K562 (cell line): Measurements from ENCODE around the gene COL24A1. TPM values are rescaled to one million over a fixed set of nuclear protein-coding genes. Genes with fewer than 3 reads are reported as not detected.
"Not testable (repeated sequence)": the region's sequence is repeated elsewhere in the genome, so short reads cannot be mapped to it uniquely, and the experiment has no call there.

ENCODE experiments used
- ATAC-seq: fragments of 200-7000 bp; cut with Tn5 transposase; 3 replicates; pipeline ENCODE4 v1.9.1; 2020; ENCODE audit warnings: moderate library complexity
- BruUV-seq: library from RNA; stranded (reverse); fragments of 400-500 nt; replicated peaks from 2 replicates; lab custom pipeline; 2021; lab: Mats Ljungman, UMichigan
- CTCF ChIA-PET: fragments of 300-600 bp; formaldehyde crosslinking; extraction: SDS; loops from one replicate; lab custom pipeline; 2021; ENCODE audit warnings: low intra/inter-chr PET ratio; lab: Yijun Ruan, JAX
- POLR2A ChIA-PET: fragments of 300-600, 350-650 bp; sonication (Branson Sonifier 250); formaldehyde crosslinking; extraction: SDS; loops from one replicate; lab custom pipeline; 2021; ENCODE audit warnings: antibody characterized with exemption, inconsistent platforms; lab: Yijun Ruan, JAX
- DNase-seq, 4 experiments: peaks; one replicate each; pipeline versions ENCODE4 v3.0.0 to v3.0.0-alpha.2; 2011 to 2018; ENCODE audit warnings: low spot score in 3 of 4, mixed read lengths in 3 of 4; ENCODE audit errors: extremely low read depth in 1 of 4
- FAIRE-seq: peaks from 2 replicates; lab custom pipeline; 2011; peaks lifted over from hg19 to GRCh38; lab: Jason Lieb, UNC
- H2AFZ ChIP-seq: 2 replicates; pipeline ENCODE4 v1.6.0; 2011; ENCODE audit warnings: low read depth, low read length, control low read depth, inconsistent platforms
- H3K27ac ChIP-seq: fragments of 200-600 bp; 3 replicates; pipeline ENCODE4 v1.8.0; 2011; ENCODE audit warnings: low read depth, mild to moderate bottlenecking, control low read depth, inconsistent platforms, low read length, moderate library complexity, mixed read lengths; ENCODE audit errors: extremely low read depth
- H3K27me3 ChIP-seq, 2 experiments: fragments of 300-600 bp in 1 of 2; 2 replicates in 1 of 2; 3 replicates in 1 of 2; pipeline versions ENCODE4 v1.6.0 to v1.8.0; 2011; ENCODE audit warnings: inconsistent platforms in 2 of 2, low read length in 2 of 2, mild to moderate bottlenecking in 1 of 2, mixed read lengths in 1 of 2, moderate library complexity in 1 of 2; ENCODE audit not compliant: control insufficient read depth in 2 of 2, insufficient read depth in 2 of 2
- H3K36me3 ChIP-seq: fragments of 300-600 bp; 3 replicates; pipeline ENCODE4 v1.8.0; 2011; ENCODE audit warnings: mild to moderate bottlenecking, low read length, inconsistent platforms; ENCODE audit not compliant: control insufficient read depth, insufficient read depth
- H3K4me1 ChIP-seq, 2 experiments: fragments of 200-600 bp in 1 of 2; replicated peaks in 1 of 2; 2 replicates in 1 of 2; 3 replicates in 1 of 2; pipeline versions ENCODE4 v1.5.1 to v1.8.0; 2011; ENCODE audit warnings: inconsistent platforms in 2 of 2, low read length in 2 of 2, mild to moderate bottlenecking in 1 of 2, mixed read lengths in 1 of 2, moderate library complexity in 1 of 2; ENCODE audit not compliant: control insufficient read depth in 2 of 2, insufficient read depth in 2 of 2
- H3K4me2 ChIP-seq: 2 replicates; pipeline ENCODE4 v1.6.1; 2011; ENCODE audit warnings: low read length, control low read depth, inconsistent platforms, mixed read lengths; ENCODE audit not compliant: insufficient read depth
- H3K4me3 ChIP-seq: fragments of 200-600 bp; sonication (generic), shearing (Covaris generic); 2 replicates; pipeline ENCODE4 v1.5.1; 2016; ENCODE audit warnings: control low read depth, inconsistent platforms
- H3K79me2 ChIP-seq: fragments of 200-600 bp; 3 replicates; pipeline ENCODE4 v1.8.0; 2011; ENCODE audit warnings: low read length, inconsistent platforms; ENCODE audit not compliant: control insufficient read depth, insufficient read depth
- H3K9ac ChIP-seq, 2 experiments: 2 replicates each; pipeline versions ENCODE4 v1.6.0 to v1.6.1; 2011; ENCODE audit warnings: low read depth in 2 of 2, low read length in 2 of 2, control low read depth in 1 of 2, inconsistent platforms in 1 of 2, mild to moderate bottlenecking in 1 of 2, mixed read lengths in 1 of 2; ENCODE audit not compliant: insufficient read depth in 1 of 2
- H3K9me1 ChIP-seq: one replicate; pipeline ENCODE4 v1.6.0; 2011; ENCODE audit warnings: inconsistent platforms, mild to moderate bottlenecking, low read length, moderate library complexity; ENCODE audit not compliant: control insufficient read depth, insufficient read depth
- H3K9me3 ChIP-seq: replicated peaks from 2 replicates; pipeline ENCODE4 v1.5.1; 2011; ENCODE audit warnings: low read depth, low read length, inconsistent platforms; ENCODE audit not compliant: control insufficient read depth, insufficient read depth
- H4K20me1 ChIP-seq: replicated peaks from 2 replicates; pipeline ENCODE4 v1.6.1; 2011; ENCODE audit warnings: low read length, inconsistent platforms, mixed read lengths; ENCODE audit not compliant: control insufficient read depth, insufficient read depth
- GTF2E2 ChIP-seq: fragments of 200-800 bp; sonication (Bioruptor generic); IDR thresholded peaks from 2 replicates; pipeline ENCODE4 v1.6.1; 2016; ENCODE audit warnings: missing genetic modification characterization, missing compliant biosample characterization
- HNRNPUL1 ChIP-seq: fragments of 200-400 bp; formaldehyde crosslinking; IDR thresholded peaks from 2 replicates; pipeline ENCODE4 v1.6.1; 2017; ENCODE audit warnings: low read length
- SAP30 ChIP-seq: fragments of 200-600 bp; sonication (generic); IDR thresholded peaks from 2 replicates; pipeline ENCODE4 v1.6.1; 2012; ENCODE audit warnings: borderline replicate concordance, low read depth, mild to moderate bottlenecking, moderate library complexity, low read length, control low read depth, inconsistent platforms; ENCODE audit not compliant: insufficient read depth, poor library complexity, severe bottlenecking
- TCF7 ChIP-seq: sonication (generic); IDR thresholded peaks from 2 replicates; pipeline ENCODE4 v1.6.1; 2016; ENCODE audit warnings: antibody characterized with exemption, borderline replicate concordance
- ZNF3 ChIP-seq: fragments of 250-450 bp; sonication (Bioruptor Pico); IDR thresholded peaks from 2 replicates; pipeline ENCODE4 v1.5.0; 2021; ENCODE audit warnings: mild to moderate bottlenecking, moderate library complexity
- ZNF764 ChIP-seq: fragments of 250-450 bp; sonication (Bioruptor Pico); IDR thresholded peaks from 2 replicates; pipeline ENCODE4 v1.4.0; 2020; ENCODE audit warnings: low read depth, mild to moderate bottlenecking, moderate library complexity
- WGBS: fragments of 100-300 bp; shearing (Covaris generic); methylation state at CpG from one replicate; pipeline ENCODE4 v1.1.6; 2016; ENCODE audit warnings: low coverage, mixed read lengths; ENCODE audit not compliant: insufficient coverage; ENCODE audit errors: missing lambda C conversion rate; 5-methylcytosine and 5-hydroxymethylcytosine counted together
- in situ Hi-C: fragments of 300-500 bp; cut with MboI; formaldehyde crosslinking; loops from 4 replicates; pipeline ENCODE4 v1.15.0; 2018; ENCODE audit warnings: inconsistent platforms, mixed read lengths
- intact Hi-C: fragments of 100-400 bp; cut with micrococcal nuclease; formaldehyde crosslinking; loops from 2 replicates; pipeline ENCODE4 v1.14.2; 2022
- polyA plus RNA-seq, 8 experiments: library from polyadenylated mRNA; depleted of rRNA in 4 of 8; stranded (reverse) in 5 of 8; unstranded in 3 of 8; fragments of >200 nt; fragmentation: Nextera tagmentation in 2 of 8; fragmentation: Illumina TruSeq in 1 of 8; extraction: Ambion mirVana in 2 of 8; extraction: Trizol in 1 of 8; gene quantifications; 2 replicates each; pipeline versions ENCODE4 v1.2.1 to v1.2.3, GENCODE V29; 2011 to 2014; ENCODE audit warnings: inconsistent platforms in 1 of 8, missing spikeins in 1 of 8
- total RNA-seq, 7 experiments: library from RNA; depleted of rRNA in 6 of 7; stranded (reverse); fragments of >200 nt in 6 of 7; fragmentation: Illumina TruSeq in 2 of 7; extraction: Trizol in 2 of 7; gene quantifications; 2 replicates each; pipeline versions ENCODE4 v1.2.1 to v1.2.3, GENCODE V29; 2011 to 2021; ENCODE audit warnings: low replicate concordance in 1 of 7
- TF ChIP-seq, protein P1 (sequence below), 3 experiments: IDR thresholded peaks in 2 of 3; conservative IDR thresholded peaks in 1 of 3; 2 replicates each; pipeline ENCODE4 v1.5.1; 2011 to 2012; ENCODE audit warnings: low read length in 3 of 3, mild to moderate bottlenecking in 3 of 3, control low read depth in 2 of 3, improper control_type of control experiment in 1 of 3, inconsistent platforms in 1 of 3, low read depth in 1 of 3, mixed read lengths in 1 of 3, moderate library complexity in 1 of 3; ENCODE audit not compliant: insufficient read depth in 2 of 3
- TF ChIP-seq, protein P2 (sequence below): fragments of 250-450 bp; sonication (Bioruptor Pico); IDR thresholded peaks from 2 replicates; pipeline ENCODE4 v1.5.0; 2022; ENCODE audit warnings: mild to moderate bottlenecking

The COL24A1 gene
- total and polyA plus RNA-seq, 9 of the 15 experiments (the other 6 are each of a cell fraction or from before 2014, with no cell fraction given): 0.01 to 0.06 (median 0.03) TPM; not detected in 2

DNA sequence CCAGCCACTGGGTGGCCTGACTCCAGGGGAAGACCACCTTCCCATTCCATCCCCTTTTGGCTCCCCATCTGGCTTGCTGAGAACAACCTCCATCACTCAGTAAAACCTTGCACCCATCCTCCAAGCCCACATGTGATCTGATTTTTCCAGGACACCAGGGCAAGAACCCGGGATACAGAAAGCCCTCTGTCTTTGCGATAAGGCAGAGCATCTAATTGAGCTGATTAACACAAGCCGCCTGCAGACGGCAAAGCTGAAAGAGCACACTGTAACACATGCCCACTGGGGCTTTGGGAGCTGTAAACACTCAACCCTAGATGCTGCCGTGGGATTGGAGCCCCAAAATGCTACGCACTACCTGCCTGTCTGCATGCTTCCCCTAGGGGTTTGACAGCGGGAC is 201.4 kb downstream of the COL24A1 start:
- FAIRE-seq, H3K36me3 ChIP-seq, ATAC-seq, H3K27ac ChIP-seq, H3K9me3 ChIP-seq, H3K9me1 ChIP-seq, H3K4me2 ChIP-seq, intact Hi-C loops, H4K20me1 ChIP-seq, H3K9ac ChIP-seq, H3K4me1 ChIP-seq, BruUV-seq, H2AFZ ChIP-seq, CTCF ChIA-PET, H3K79me2 ChIP-seq, DNase-seq, H3K4me3 ChIP-seq, POLR2A ChIA-PET, H3K27me3 ChIP-seq, in situ Hi-C loops: not testable (repeated sequence)
- 3% methylated on average over 7 of the region's 7 CpGs for WGBS

DNA sequence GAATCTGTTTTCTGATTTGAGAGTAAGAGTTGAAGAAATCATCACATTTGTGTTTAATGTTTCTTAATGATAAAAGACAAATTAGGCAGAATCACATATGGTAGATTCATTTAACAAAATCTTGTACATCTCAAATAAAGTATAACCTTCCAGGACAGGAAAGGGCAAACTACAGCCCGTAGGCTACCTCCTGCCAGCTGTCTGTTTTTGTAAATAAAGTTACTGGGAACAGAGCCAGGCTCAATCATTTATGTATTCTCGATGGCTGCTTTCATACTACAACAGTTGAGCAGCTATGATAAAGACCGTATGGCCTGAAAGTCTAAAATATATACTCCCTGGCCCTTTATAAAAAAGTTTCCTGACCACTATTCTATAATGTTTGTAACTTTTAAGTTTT is 204.1 kb downstream of the COL24A1 start:
- Histone ChIP-seq H2AFZ (no peak overlapping the region), H3K79me2 (no peaks in the 10 kb centered on the region), H3K27me3 (no peaks in the 10 kb centered on the region), H3K9ac (no peak overlapping the region), H3K36me3 (no peaks in the 10 kb centered on the region), H3K9me1 (no peaks in the 10 kb centered on the region), H3K4me1 (no peaks in the 10 kb centered on the region), H4K20me1 (no peaks in the 10 kb centered on the region), H3K9me3 (no peaks in the 10 kb centered on the region; the same call in 1 of the 2 replicates), H3K4me2 (no peak overlapping the region), H3K27ac (no peak overlapping the region), H3K4me3 (no peak overlapping the region)
- in situ Hi-C loops (no loop called here), intact Hi-C loops (no loop called here)
- no TSS peak for BruUV-seq
- DNase-seq (no peak), ATAC-seq (no peak), FAIRE-seq (no peak)
- ChIA-PET CTCF (no interaction called here), POLR2A (no interaction called here)
- 4% methylated on average over 3 of the region's 3 CpGs for WGBS
- TF ChIP-seq ZNF764 (CRISPR knock-in tag) (no peak), SAP30 (no peak), HNRNPUL1 (no peak), TCF7 (no peak), ZNF3 (no peak), GTF2E2 (tag) (no peak)
- TF ChIP-seq, protein P1, sequence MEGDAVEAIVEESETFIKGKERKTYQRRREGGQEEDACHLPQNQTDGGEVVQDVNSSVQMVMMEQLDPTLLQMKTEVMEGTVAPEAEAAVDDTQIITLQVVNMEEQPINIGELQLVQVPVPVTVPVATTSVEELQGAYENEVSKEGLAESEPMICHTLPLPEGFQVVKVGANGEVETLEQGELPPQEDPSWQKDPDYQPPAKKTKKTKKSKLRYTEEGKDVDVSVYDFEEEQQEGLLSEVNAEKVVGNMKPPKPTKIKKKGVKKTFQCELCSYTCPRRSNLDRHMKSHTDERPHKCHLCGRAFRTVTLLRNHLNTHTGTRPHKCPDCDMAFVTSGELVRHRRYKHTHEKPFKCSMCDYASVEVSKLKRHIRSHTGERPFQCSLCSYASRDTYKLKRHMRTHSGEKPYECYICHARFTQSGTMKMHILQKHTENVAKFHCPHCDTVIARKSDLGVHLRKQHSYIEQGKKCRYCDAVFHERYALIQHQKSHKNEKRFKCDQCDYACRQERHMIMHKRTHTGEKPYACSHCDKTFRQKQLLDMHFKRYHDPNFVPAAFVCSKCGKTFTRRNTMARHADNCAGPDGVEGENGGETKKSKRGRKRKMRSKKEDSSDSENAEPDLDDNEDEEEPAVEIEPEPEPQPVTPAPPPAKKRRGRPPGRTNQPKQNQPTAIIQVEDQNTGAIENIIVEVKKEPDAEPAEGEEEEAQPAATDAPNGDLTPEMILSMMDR (IDR thresholded peaks at IDR 0.05 in 2 of 3, conservative IDR thresholded peaks at IDR 0.05 in 1 of 3; ENCODE audit: insufficient read depth in 2 of 3, low read depth in 1 of 3, low read length in 3 of 3): no peak
- TF ChIP-seq, protein P2, sequence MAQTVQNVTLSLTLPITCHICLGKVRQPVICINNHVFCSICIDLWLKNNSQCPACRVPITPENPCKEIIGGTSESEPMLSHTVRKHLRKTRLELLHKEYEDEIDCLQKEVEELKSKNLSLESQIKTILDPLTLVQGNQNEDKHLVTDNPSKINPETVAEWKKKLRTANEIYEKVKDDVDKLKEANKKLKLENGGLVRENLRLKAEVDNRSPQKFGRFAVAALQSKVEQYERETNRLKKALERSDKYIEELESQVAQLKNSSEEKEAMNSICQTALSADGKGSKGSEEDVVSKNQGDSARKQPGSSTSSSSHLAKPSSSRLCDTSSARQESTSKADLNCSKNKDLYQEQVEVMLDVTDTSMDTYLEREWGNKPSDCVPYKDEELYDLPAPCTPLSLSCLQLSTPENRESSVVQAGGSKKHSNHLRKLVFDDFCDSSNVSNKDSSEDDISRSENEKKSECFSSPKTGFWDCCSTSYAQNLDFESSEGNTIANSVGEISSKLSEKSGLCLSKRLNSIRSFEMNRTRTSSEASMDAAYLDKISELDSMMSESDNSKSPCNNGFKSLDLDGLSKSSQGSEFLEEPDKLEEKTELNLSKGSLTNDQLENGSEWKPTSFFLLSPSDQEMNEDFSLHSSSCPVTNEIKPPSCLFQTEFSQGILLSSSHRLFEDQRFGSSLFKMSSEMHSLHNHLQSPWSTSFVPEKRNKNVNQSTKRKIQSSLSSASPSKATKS (CRISPR knock-in tag): no peak
